Small intestine (tissue), 7 donors: ENCODE results near the gene F2RL1. TPM values are rescaled to one million over a fixed set of nuclear protein-coding genes. Genes with fewer than 3 reads are reported as not detected.

Experiments
- DNase-seq, 2 donors: peaks; one replicate each; pipeline versions ENCODE4 v3.0.0 to v3.0.0-alpha.2; 2013
- FAIRE-seq: peaks from 2 replicates; lab custom pipeline; 2012; peaks lifted over from hg19 to GRCh38; lab: Jason Lieb, UNC
- H3K27ac ChIP-seq, 3 donors: one replicate each; pipeline ENCODE4 v1.5.1; 2013; ENCODE audit warnings: low read length in 2 of 3, mild to moderate bottlenecking in 2 of 3, control low read depth in 1 of 3, inconsistent platforms in 1 of 3, low read depth in 1 of 3, moderate library complexity in 1 of 3
- H3K27me3 ChIP-seq, 3 donors: one replicate each; pipeline ENCODE4 v1.6.1; 2013; ENCODE audit warnings: low read length in 3 of 3, inconsistent platforms in 1 of 3; ENCODE audit not compliant: control insufficient read depth in 3 of 3, insufficient read depth in 3 of 3
- H3K36me3 ChIP-seq, 3 donors: one replicate each; pipeline ENCODE4 v1.6.1; 2013; ENCODE audit warnings: low read length in 3 of 3, inconsistent platforms in 1 of 3, low read depth in 1 of 3, mild to moderate bottlenecking in 1 of 3, moderate library complexity in 1 of 3; ENCODE audit not compliant: control insufficient read depth in 3 of 3, insufficient read depth in 2 of 3
- H3K4me1 ChIP-seq, 3 donors: one replicate each; pipeline ENCODE4 v1.6.1; 2013; ENCODE audit warnings: low read length in 2 of 3, inconsistent platforms in 1 of 3, low read depth in 1 of 3, mild to moderate bottlenecking in 1 of 3, moderate library complexity in 1 of 3; ENCODE audit not compliant: control insufficient read depth in 3 of 3, insufficient read depth in 2 of 3
- H3K4me3 ChIP-seq, 3 donors: one replicate each; pipeline ENCODE4 v1.5.1; 2013; ENCODE audit warnings: low read length in 3 of 3, control low read depth in 1 of 3, inconsistent platforms in 1 of 3, low read depth in 1 of 3, mild to moderate bottlenecking in 1 of 3, moderate library complexity in 1 of 3
- H3K9me3 ChIP-seq, 2 donors: one replicate each; pipeline ENCODE4 v1.6.1; 2013; ENCODE audit warnings: low read depth in 1 of 2, low read length in 1 of 2; ENCODE audit not compliant: control insufficient read depth in 2 of 2, insufficient read depth in 1 of 2
- WGBS, 3 donors: extraction: QIAGEN DNeasy Blood & Tissue Kit; methylation state at CpG; one replicate each; pipeline ENCODE4 v1.1.7; 2013; 5-methylcytosine and 5-hydroxymethylcytosine counted together
- polyA plus RNA-seq, 4 donors: library from polyadenylated mRNA; stranded (reverse) in 3 of 4; unstranded in 1 of 4; fragments of 200-250 nt in 3 of 4; fragments of 120-200 nt in 1 of 4; gene quantifications; one replicate each; pipeline versions ENCODE4 v1.2.1 to v1.2.3, GENCODE V29; 2013
- donor health status: healthy with polysubstance abuse.
- donor health status: control.
- donor health status: control.
- donor health status: Bipolar disorder and iron deficiency.
- donor health status: healthy.

The F2RL1 gene
- polyA plus RNA-seq, 4 donors, result 33.0 to 135 (median 36.8) TPM

GRCh38 chr5:76870046-76870445 lies 51.2 kb downstream of the F2RL1 start:
- WGBS, 3 donors, result 82 to 83% (median 82%) methylated on average over 6 of the region's 6 CpGs
- no peak for FAIRE-seq

GRCh38 chr5:76874088-76874581 lies 55.3 kb downstream of the F2RL1 start:
- DNase-seq, result peak; percentile 30 to 31
- FAIRE-seq, result no peak

More at GRCh38 chr5:76870046-76870445, 51.2 kb downstream of the F2RL1 start:
- no peaks in the 10 kb centered on the region for H3K9me3 ChIP-seq
- H3K4me3 ChIP-seq, result no peak overlapping the region
- H3K4me1 ChIP-seq, result peaks cover 0 to 2% (median 0%) of the 10 kb centered on the region in 3 donors
- no peak for DNase-seq
- no peaks in the 10 kb centered on the region for H3K27me3 ChIP-seq
- H3K27ac ChIP-seq, result no peak overlapping the region
- H3K36me3 ChIP-seq, result no peaks in the 10 kb centered on the region

More at GRCh38 chr5:76874088-76874581, 55.3 kb downstream of the F2RL1 start:
- no peaks in the 10 kb centered on the region for H3K27me3 ChIP-seq
- H3K36me3 ChIP-seq, result no peaks in the 10 kb centered on the region
- 10 to 41% (median 22%) methylated on average over 3 of the region's 3 CpGs for WGBS, 3 donors
- H3K27ac ChIP-seq, result no peak overlapping the region
- H3K4me3 ChIP-seq, result no peak overlapping the region
- H3K9me3 ChIP-seq, result no peaks in the 10 kb centered on the region
- peaks cover 0 to 2% (median 0%) of the 10 kb centered on the region in 3 donors for H3K4me1 ChIP-seq

Other genes starting within 250 kb of the F2RL1 start
- gene F2RL2, start 195.6 kb upstream of the F2RL1 start, polyA plus RNA-seq, result 1 to 10 TPM in 1 of 4 donors, under 1 TPM in 1, not detected in 2; 0.73 to 4.5 TPM
- 10 to 100 TPM in 1 of 4 donors, 1 to 10 TPM in 2, under 1 TPM in 1; 0.45 to 37.1 (median 6.1) TPM for gene F2R, start 102.9 kb upstream of the F2RL1 start, polyA plus RNA-seq
- gene S100Z, start 31.0 kb downstream of the F2RL1 start, polyA plus RNA-seq, result under 1 TPM in 3 of 4 donors, not detected in 1; 0.03 to 0.68 (median 0.54) TPM
- 1 to 10 TPM in 1 of 4 donors, under 1 TPM in 2, not detected in 1; 0.19 to 1.1 (median 0.78) TPM for gene CRHBP, start 134.0 kb downstream of the F2RL1 start, polyA plus RNA-seq
- gene AGGF1, start 211.4 kb downstream of the F2RL1 start, polyA plus RNA-seq, result 10 to 100 TPM; 10.8 to 30.7 (median 14.6) TPM